DOHH2 (cell line): Measurements from ENCODE around the gene MT1H.

Source experiments
- H3F3A ChIP-seq: fragments of 200-600 bp; sonication (generic), shearing (Covaris generic); 2 replicates; pipeline ENCODE4 v1.6.0; 2016; ENCODE audit warnings: antibody characterized with exemption, mild to moderate bottlenecking; ENCODE audit not compliant: control insufficient read depth, insufficient read depth
- H3K27ac ChIP-seq: fragments of 200-600 bp; sonication (generic); 2 replicates; pipeline ENCODE4 v1.5.1; 2014; ENCODE audit warnings: low read depth, mild to moderate bottlenecking, low read length, moderate library complexity
- H3K27me3 ChIP-seq: fragments of 200-600 bp; sonication (generic); 2 replicates; pipeline ENCODE4 v1.6.1; 2014; ENCODE audit warnings: mild to moderate bottlenecking, low read length, mixed read lengths; ENCODE audit not compliant: control insufficient read depth
- H3K36me3 ChIP-seq: fragments of 200-600 bp; sonication (generic); 2 replicates; pipeline ENCODE4 v1.6.1; 2014; ENCODE audit warnings: mild to moderate bottlenecking, low read length, moderate library complexity, mixed read lengths; ENCODE audit not compliant: control insufficient read depth
- H3K4me1 ChIP-seq: fragments of 200-600 bp; sonication (generic); 2 replicates; pipeline ENCODE4 v1.6.1; 2014; ENCODE audit warnings: mild to moderate bottlenecking, low read length, mixed read lengths; ENCODE audit not compliant: control insufficient read depth
- H3K4me2 ChIP-seq: fragments of 200-600 bp; sonication (generic); 2 replicates; pipeline ENCODE4 v1.6.0; 2014; ENCODE audit warnings: mild to moderate bottlenecking, low read length, moderate library complexity
- H3K4me3 ChIP-seq: fragments of 200-600 bp; sonication (generic); 2 replicates; pipeline ENCODE4 v1.5.1; 2014; ENCODE audit warnings: mild to moderate bottlenecking, low read length, mixed read lengths
- H3K79me2 ChIP-seq: fragments of 200-600 bp; sonication (generic); 2 replicates; pipeline ENCODE4 v1.6.1; 2014; ENCODE audit warnings: mild to moderate bottlenecking, low read length, mixed read lengths; ENCODE audit not compliant: control insufficient read depth
- H3K9me2 ChIP-seq: fragments of 200-600 bp; sonication (generic); replicated peaks from 2 replicates; pipeline ENCODE4 v1.6.1; 2014; ENCODE audit warnings: mild to moderate bottlenecking, low read length, mixed read lengths; ENCODE audit not compliant: control insufficient read depth
- H3K9me3 ChIP-seq: fragments of 200-600 bp; sonication (generic); 2 replicates; pipeline ENCODE4 v1.6.1; 2014; ENCODE audit warnings: antibody characterized with exemption, low read length, mixed read lengths; ENCODE audit not compliant: control insufficient read depth, insufficient read depth
- H4K20me1 ChIP-seq: fragments of 200-600 bp; sonication (generic); 2 replicates; pipeline ENCODE4 v1.6.0; 2014; ENCODE audit warnings: low read depth, mild to moderate bottlenecking, antibody characterized with exemption, low read length, moderate library complexity; ENCODE audit not compliant: control insufficient read depth, insufficient read depth
- EZH2phosphoT487 ChIP-seq: fragments of 200-600 bp; sonication (generic); IDR thresholded peaks from 2 replicates; pipeline ENCODE4 v1.6.1; 2017; ENCODE audit warnings: borderline replicate concordance, mild to moderate bottlenecking, antibody characterized with exemption, low read length, moderate library complexity, mixed read lengths
- TF ChIP-seq, protein P1 (sequence below): fragments of 200-600 bp; sonication (generic); IDR thresholded peaks from one replicate; pipeline ENCODE4 v1.5.1; 2014; ENCODE audit warnings: antibody characterized with exemption, mild to moderate bottlenecking, low read depth, low read length; ENCODE audit not compliant: poor library complexity, severe bottlenecking

The MT1H gene

DNA sequence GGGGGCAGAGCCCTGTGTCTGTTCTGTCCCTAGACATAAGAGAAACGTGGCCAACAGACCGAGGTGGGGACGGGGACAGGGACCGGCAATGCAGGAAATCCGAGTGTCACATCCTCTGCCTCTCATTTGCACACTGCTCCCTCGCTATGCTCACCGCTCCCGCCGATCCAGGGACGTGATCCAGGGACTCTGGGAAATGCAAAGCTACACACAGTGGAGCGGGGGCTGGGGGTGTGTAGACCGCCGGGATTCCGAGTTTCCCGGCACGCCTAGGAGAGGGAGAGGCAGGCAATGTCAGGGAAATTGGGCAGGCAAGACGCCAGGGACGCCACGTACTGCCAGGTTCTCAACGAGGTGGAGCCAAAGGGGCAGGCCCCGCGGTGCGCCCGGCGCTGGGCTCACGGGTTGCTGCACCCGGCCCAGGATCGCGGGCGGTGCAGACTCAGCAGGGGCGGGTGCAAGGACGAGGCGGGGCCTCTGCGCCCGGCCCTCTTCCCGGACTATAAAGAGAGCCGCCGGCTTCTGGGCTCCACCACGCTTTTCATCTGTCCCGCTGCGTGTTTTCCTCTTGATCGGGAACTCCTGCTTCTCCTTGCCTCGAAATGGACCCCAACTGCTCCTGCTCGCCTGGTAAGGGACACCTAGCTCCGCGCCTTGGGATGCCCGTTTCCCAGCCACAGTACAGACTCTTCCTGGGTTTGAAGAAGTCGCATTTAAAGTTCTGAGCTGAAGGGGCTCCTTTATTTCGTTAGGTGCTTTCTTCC lies 12.5 kb downstream of the MT1H start, which contains the start of gene MT1X:
TSS of gene MT1X (plus strand) at position 532 of the 764 bp plus-strand sequence. CDS start at position 603, 71 bp downstream.
- Histone ChIP-seq H3F3A (no peaks in the 10 kb centered on the region), H3K36me3 (no peaks in the 10 kb centered on the region), H3K9me3 (no peaks in the 10 kb centered on the region), H3K4me1 (peaks cover 14% of the 10 kb centered on the region), H3K27ac (no peak within 1 kb of the TSS), H3K27me3 (peaks cover 14% of the 10 kb centered on the region), H3K4me2 (peak within 1 kb of the TSS; percentile 78), H4K20me1 (no peaks in the 10 kb centered on the region), H3K9me2 (no peaks in the 10 kb centered on the region), H3K4me3 (peak within 1 kb of the TSS; percentile 71), H3K79me2 (no peaks in the 10 kb centered on the region)
- no peak for TF ChIP-seq EZH2phosphoT487
- TF ChIP-seq, protein P1, sequence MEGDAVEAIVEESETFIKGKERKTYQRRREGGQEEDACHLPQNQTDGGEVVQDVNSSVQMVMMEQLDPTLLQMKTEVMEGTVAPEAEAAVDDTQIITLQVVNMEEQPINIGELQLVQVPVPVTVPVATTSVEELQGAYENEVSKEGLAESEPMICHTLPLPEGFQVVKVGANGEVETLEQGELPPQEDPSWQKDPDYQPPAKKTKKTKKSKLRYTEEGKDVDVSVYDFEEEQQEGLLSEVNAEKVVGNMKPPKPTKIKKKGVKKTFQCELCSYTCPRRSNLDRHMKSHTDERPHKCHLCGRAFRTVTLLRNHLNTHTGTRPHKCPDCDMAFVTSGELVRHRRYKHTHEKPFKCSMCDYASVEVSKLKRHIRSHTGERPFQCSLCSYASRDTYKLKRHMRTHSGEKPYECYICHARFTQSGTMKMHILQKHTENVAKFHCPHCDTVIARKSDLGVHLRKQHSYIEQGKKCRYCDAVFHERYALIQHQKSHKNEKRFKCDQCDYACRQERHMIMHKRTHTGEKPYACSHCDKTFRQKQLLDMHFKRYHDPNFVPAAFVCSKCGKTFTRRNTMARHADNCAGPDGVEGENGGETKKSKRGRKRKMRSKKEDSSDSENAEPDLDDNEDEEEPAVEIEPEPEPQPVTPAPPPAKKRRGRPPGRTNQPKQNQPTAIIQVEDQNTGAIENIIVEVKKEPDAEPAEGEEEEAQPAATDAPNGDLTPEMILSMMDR: no peak

DNA sequence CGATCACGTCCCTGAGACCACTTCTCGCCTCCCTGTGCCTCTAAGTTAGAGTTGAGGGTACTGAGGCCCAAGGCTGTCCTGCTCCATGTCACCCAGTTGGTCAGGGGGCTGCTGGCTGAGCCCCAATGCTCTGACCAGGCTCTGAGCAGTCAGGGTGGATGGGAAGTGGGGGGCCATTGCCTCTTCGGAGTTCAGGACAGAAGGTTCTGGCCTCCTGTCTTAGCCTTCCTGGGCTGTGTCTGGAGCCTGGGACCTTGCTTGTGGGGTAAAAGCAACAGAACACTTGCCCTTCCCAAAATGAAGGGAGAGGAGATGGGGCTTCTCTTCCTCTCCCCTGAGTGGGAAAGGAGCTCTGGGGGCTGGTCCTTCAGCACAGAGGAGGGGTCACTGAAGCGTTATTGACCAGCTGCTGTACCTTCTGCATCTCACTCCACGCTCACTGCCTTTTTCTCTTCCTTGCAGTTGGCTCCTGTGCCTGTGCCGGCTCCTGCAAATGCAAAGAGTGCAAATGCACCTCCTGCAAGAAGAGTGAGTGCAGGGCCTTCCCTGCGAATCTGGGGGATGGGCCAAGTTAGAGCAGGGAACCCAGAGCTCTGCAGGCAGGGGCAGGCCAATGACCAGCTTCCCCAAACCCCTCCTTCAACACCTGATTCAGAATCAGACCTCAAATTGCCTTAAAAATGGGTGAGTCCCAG lies 13.2 kb downstream of the MT1H start:
- peaks cover 14% of the 10 kb centered on the region for H3K4me1 ChIP-seq
- H3F3A ChIP-seq: no peaks in the 10 kb centered on the region
- TF ChIP-seq EZH2phosphoT487: no peak
- TF ChIP-seq, protein P1: no peak
- peak overlapping the region; percentile 78 for H3K4me2 ChIP-seq
- peak overlapping the region; percentile 71 for H3K4me3 ChIP-seq
- H3K36me3 ChIP-seq: no peaks in the 10 kb centered on the region
- H3K9me3 ChIP-seq: no peaks in the 10 kb centered on the region
- no peaks in the 10 kb centered on the region for H4K20me1 ChIP-seq
- no peaks in the 10 kb centered on the region for H3K9me2 ChIP-seq
- no peaks in the 10 kb centered on the region for H3K79me2 ChIP-seq
- no peak overlapping the region for H3K27ac ChIP-seq
- H3K27me3 ChIP-seq: peaks cover 18% of the 10 kb centered on the region

DNA sequence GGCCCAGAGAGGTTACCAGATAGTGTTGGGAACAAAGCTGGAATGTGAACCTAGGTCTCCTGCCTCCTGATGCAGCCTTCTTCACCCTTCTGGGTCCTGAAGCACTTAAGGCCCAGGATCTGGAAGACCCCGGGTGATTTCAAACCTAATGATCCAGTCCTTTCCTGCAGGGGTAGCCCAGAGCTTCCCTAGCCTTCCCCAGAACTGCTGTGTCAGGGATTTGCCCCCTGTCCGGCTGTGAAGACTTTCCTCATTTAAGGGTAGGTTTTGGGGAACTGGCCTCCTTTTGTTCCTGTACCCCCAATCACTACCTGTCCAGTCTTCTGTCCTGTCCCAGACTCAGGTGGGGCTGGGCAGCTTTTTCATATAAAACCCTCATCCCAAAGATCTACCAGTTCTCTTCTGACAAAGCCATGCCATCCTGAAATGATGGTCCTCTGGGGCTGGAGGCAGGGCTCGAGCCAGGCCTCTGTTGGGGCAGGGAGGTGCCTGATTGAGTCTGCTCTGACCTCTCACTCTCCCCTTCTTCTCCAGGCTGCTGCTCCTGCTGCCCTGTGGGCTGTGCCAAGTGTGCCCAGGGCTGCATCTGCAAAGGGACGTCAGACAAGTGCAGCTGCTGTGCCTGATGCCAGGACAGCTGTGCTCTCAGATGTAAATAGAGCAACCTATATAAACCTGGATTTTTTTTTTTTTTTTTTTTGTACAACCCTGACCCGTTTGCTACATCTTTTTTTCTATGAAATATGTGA lies 14.0 kb downstream of the MT1H start:
- TF ChIP-seq EZH2phosphoT487: no peak
- TF ChIP-seq, protein P1: no peak
- Histone ChIP-seq H3K9me3 (no peaks in the 10 kb centered on the region), H3K4me1 (peaks cover 14% of the 10 kb centered on the region), H3K4me2 (no peak overlapping the region), H3K27ac (no peak overlapping the region), H3K79me2 (no peaks in the 10 kb centered on the region), H3F3A (no peaks in the 10 kb centered on the region), H3K4me3 (no peak overlapping the region), H4K20me1 (no peaks in the 10 kb centered on the region), H3K36me3 (no peaks in the 10 kb centered on the region), H3K9me2 (no peaks in the 10 kb centered on the region), H3K27me3 (peaks cover 19% of the 10 kb centered on the region)
